Spleen (tissue), 7 donors: ENCODE data around the gene GRIA2.

Source experiments
- CTCF ChIP-seq, 11 experiments: fragments of 200-600 bp in 7 of 11; fragments of 450-650 bp in 4 of 11; sonication (generic) in 4 of 11; IDR thresholded peaks in 8 of 11; conservative IDR thresholded peaks in 3 of 11; 1 replicate in 7 of 11; 2 replicates in 4 of 11; pipeline versions ENCODE4 v1.4.0 to v1.8.0; 2016 to 2021; ENCODE audit warnings: antibody characterized with exemption in 11 of 11, inconsistent platforms in 4 of 11, mild to moderate bottlenecking in 1 of 11
- POLR2AphosphoS5 ChIP-seq, 3 donors: sonication (generic); formaldehyde crosslinking; IDR thresholded peaks; one replicate each; pipeline ENCODE4 v1.5.1; 2017; ENCODE audit warnings: antibody characterized with exemption in 3 of 3
- donor health status: DM: no; HTN: no; CAD: no; lungs with moderate emphysema.
- donor health status: DM: no; HTN: no; CAD: no.
- donor health status: DM: no; HTN: no; CAD: no.

GRCh38 chr4:157196046-157196445 lies 24.5 kb upstream of the GRIA2 start:
- TF ChIP-seq CTCF (IDR thresholded peaks at IDR 0.05 in 8 of 11, conservative IDR thresholded peaks at IDR 0.05 in 3 of 11) = no peak
- no peak for TF ChIP-seq POLR2AphosphoS5 (IDR thresholded peaks at IDR 0.05)
